HCT116 (cell line): Measurements from ENCODE around the gene PSMD5. TPM values are rescaled to one million over a fixed set of nuclear protein-coding genes. Genes with fewer than 3 reads are reported as not detected.

ENCODE experiments used
- ATAC-seq: fragments of 200-7000 bp; cut with Tn5 transposase; 2 replicates; pipeline ENCODE4 v1.9.1; 2020; ENCODE audit warnings: mild to moderate bottlenecking, moderate library complexity
- BruUV-seq: library from RNA; stranded (reverse); fragments of 400-500 nt; replicated peaks from 2 replicates; lab custom pipeline; 2021; lab: Mats Ljungman, UMichigan
- CTCF ChIA-PET: fragments of 300-600 bp; sonication (Branson Sonifier 250); formaldehyde crosslinking; loops from one replicate; lab custom pipeline; 2021; ENCODE audit warnings: antibody characterized with exemption; lab: Charles Lee
- POLR2A ChIA-PET: fragments of 300-600, 350-600 bp; sonication (Branson Sonifier 250); formaldehyde crosslinking; loops from one replicate; lab custom pipeline; 2021; ENCODE audit warnings: antibody characterized with exemption; lab: Charles Lee
- RAD21 ChIA-PET, 2 experiments: fragments of 300-600 bp; sonication (Branson Sonifier 250); formaldehyde crosslinking; loops; one replicate each; lab custom pipeline; 2023; ENCODE audit warnings: low total read pairs in 2 of 2; ENCODE audit not compliant: uncharacterized antibody in 2 of 2, unreplicated experiment in 2 of 2, low non-redundant PET in 1 of 2; lab: Charles Lee
- DNase-seq: peaks from one replicate; pipeline ENCODE4 v3.0.0-alpha.2; 2010; ENCODE audit warnings: low read depth, low spot score
- H2AFZ ChIP-seq: fragments of 200-600 bp; shearing (Covaris generic), sonication (generic); 2 replicates; pipeline ENCODE4 v1.6.1; 2017; ENCODE audit warnings: low read depth, mixed run types, mixed read lengths, antibody characterized with exemption, low read length; ENCODE audit not compliant: poor library complexity, severe bottlenecking
- H3K27ac ChIP-seq: 2 replicates; pipeline ENCODE4 v1.5.1; 2012; ENCODE audit warnings: low read depth, low read length
- H3K27me3 ChIP-seq: fragments of 200-600 bp; sonication (generic); 2 replicates; pipeline ENCODE4 v1.6.1; 2016; ENCODE audit warnings: mixed run types, low read length, mixed read lengths; ENCODE audit not compliant: insufficient read depth
- H3K36me3 ChIP-seq, 2 experiments: fragments of 200-500 bp in 1 of 2; fragments of 200-600 bp in 1 of 2; sonication (Bioruptor generic) in 1 of 2; sonication (generic) in 1 of 2; 2 replicates each; pipeline versions ENCODE4 v1.5.1 to v1.6.1; 2014 to 2016; ENCODE audit warnings: low read length in 2 of 2, inconsistent platforms in 1 of 2, mixed read lengths in 1 of 2, mixed run types in 1 of 2; ENCODE audit not compliant: insufficient read depth in 2 of 2, control insufficient read depth in 1 of 2
- H3K4me1 ChIP-seq, 2 experiments: fragments of 200-600 bp in 1 of 2; sonication (generic) in 1 of 2; 2 replicates each; pipeline versions ENCODE4 v1.5.1 to v1.6.1; 2012 to 2017; ENCODE audit warnings: low read length in 2 of 2, inconsistent platforms in 1 of 2, mild to moderate bottlenecking in 1 of 2, mixed read lengths in 1 of 2, mixed run types in 1 of 2, moderate library complexity in 1 of 2; ENCODE audit not compliant: insufficient read depth in 2 of 2, control insufficient read depth in 1 of 2
- H3K4me2 ChIP-seq: fragments of 200-600 bp; sonication (generic); 2 replicates; pipeline ENCODE4 v1.6.1; 2017; ENCODE audit warnings: mixed run types, low read length, mixed read lengths
- H3K4me3 ChIP-seq, 2 experiments: fragments of 200-600 bp in 1 of 2; sonication (generic) in 1 of 2; replicated peaks in 1 of 2; 2 replicates each; pipeline ENCODE4 v1.5.1; 2011 to 2016; ENCODE audit warnings: low read length in 2 of 2, control low read depth in 1 of 2, low read depth in 1 of 2, mild to moderate bottlenecking in 1 of 2, mixed read lengths in 1 of 2, mixed run types in 1 of 2
- H3K79me2 ChIP-seq: fragments of 200-600 bp; sonication (generic); 2 replicates; pipeline ENCODE4 v1.6.1; 2017; ENCODE audit warnings: mild to moderate bottlenecking, mixed run types, low read length, moderate library complexity, mixed read lengths; ENCODE audit not compliant: insufficient read depth
- H3K9ac ChIP-seq: fragments of 200-600 bp; sonication (generic); 2 replicates; pipeline ENCODE4 v1.6.1; 2016; ENCODE audit warnings: low read length, mixed read lengths
- H3K9me2 ChIP-seq: fragments of 200-600 bp; sonication (generic), shearing (Covaris generic); 2 replicates; pipeline ENCODE4 v1.6.1; 2017; ENCODE audit warnings: mixed run types, mild to moderate bottlenecking, moderate library complexity; ENCODE audit not compliant: insufficient read depth
- H3K9me3 ChIP-seq, 2 experiments: fragments of 200-500 bp in 1 of 2; fragments of 200-600 bp in 1 of 2; sonication (Bioruptor generic) in 1 of 2; sonication (generic) in 1 of 2; 2 replicates each; pipeline ENCODE4 v1.6.1; 2014 to 2017; ENCODE audit warnings: low read length in 2 of 2, mixed read lengths in 2 of 2, inconsistent platforms in 1 of 2, low read depth in 1 of 2, mild to moderate bottlenecking in 1 of 2, mixed run types in 1 of 2, moderate library complexity in 1 of 2; ENCODE audit not compliant: control insufficient read depth in 1 of 2, insufficient read depth in 1 of 2
- H4K20me1 ChIP-seq: fragments of 200-600 bp; sonication (generic), shearing (Covaris generic); 2 replicates; pipeline ENCODE4 v1.6.1; 2017; ENCODE audit warnings: mixed run types, mild to moderate bottlenecking, moderate library complexity; ENCODE audit not compliant: insufficient read depth
- CBX3 ChIP-seq: IDR thresholded peaks from 2 replicates; pipeline ENCODE4 v1.6.1; 2012; ENCODE audit warnings: low read depth
- EGR1 ChIP-seq: IDR thresholded peaks from 2 replicates; pipeline ENCODE4 v1.6.1; 2012; ENCODE audit warnings: low read depth
- ELF1 ChIP-seq: IDR thresholded peaks from 2 replicates; pipeline ENCODE4 v1.6.1; 2012; ENCODE audit warnings: low read depth, borderline replicate concordance
- EZH2phosphoT487 ChIP-seq: fragments of 200-600 bp; IDR thresholded peaks from 2 replicates; pipeline ENCODE4 v1.6.1; 2018; ENCODE audit warnings: antibody characterized with exemption, borderline replicate concordance
- POLR2A ChIP-seq: IDR thresholded peaks from 2 replicates; pipeline ENCODE4 v1.7.0; 2011; ENCODE audit warnings: borderline replicate concordance; ENCODE audit not compliant: insufficient read depth, insufficient read length; ENCODE audit errors: extremely low read depth
- intact Hi-C: fragments of 100-400 bp; cut with micrococcal nuclease; formaldehyde crosslinking; loops from 2 replicates; pipeline ENCODE4 v1.10.0; 2022
- total RNA-seq: library from RNA; stranded (reverse); gene quantifications from one replicate; pipeline ENCODE4 v1.2.1, GENCODE V29; 2021; ENCODE audit not compliant: unreplicated experiment
- TF ChIP-seq, protein P1 (sequence below): IDR thresholded peaks from 2 replicates; pipeline ENCODE4 v1.6.1; 2012
- TF ChIP-seq, protein P2 (sequence below): IDR thresholded peaks from 2 replicates; pipeline ENCODE4 v1.6.1; 2011; ENCODE audit warnings: mild to moderate bottlenecking, low read length, moderate library complexity; ENCODE audit not compliant: insufficient replicate concordance; ENCODE audit errors: extremely low read depth
- TF ChIP-seq, protein P3 (sequence below): IDR thresholded peaks from 2 replicates; pipeline ENCODE4 v1.6.1; 2012; ENCODE audit warnings: low read depth

The PSMD5 gene
- total RNA-seq, 1 experiment from 2014 or later: 64.3 TPM

DNA sequence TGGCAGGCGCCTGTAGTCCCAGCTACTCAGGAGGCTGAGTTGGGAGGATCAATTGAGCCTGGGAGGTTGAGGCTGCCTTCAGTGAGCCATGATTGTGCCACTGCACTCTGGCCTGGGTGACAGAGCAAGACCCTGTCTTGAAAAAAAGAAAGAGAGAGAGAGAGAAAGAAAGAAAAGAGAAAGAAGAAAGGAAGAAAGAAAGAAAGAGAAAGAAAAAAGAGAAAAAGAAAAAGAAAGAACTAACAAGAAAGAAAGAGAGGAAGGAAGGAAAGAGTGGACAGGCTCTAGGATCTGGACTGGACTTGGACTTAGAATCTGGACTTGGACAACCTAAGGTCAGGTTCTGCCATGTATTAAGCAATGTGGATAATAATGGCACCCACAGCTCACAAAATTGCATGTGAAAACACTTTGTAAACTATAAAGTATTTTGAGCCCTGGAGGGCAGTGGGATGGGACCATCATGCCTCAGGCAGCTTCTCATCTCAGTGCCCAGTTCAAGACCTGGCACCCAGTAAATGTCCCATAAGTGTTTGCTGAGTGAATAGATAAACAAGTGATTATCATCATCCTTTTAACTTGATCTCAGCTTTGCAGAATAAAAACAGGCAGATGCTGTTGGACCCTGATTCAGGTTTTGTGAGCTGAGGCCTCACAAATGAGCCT lies 47.0 kb upstream of the PSMD5 start:
- BruUV-seq: no TSS peak
- H3K27ac ChIP-seq: no peak overlapping the region
- TF ChIP-seq CBX3: no peak
- H3K27me3 ChIP-seq: no peaks in the 10 kb centered on the region
- ChIA-PET RAD21 (no interaction called here), POLR2A (no interaction called here), CTCF (no interaction called here)
- no peaks in the 10 kb centered on the region for H3K9me2 ChIP-seq
- no peaks in the 10 kb centered on the region for H3K9me3 ChIP-seq
- no peak overlapping the region for H3K9ac ChIP-seq
- H3K79me2 ChIP-seq: no peaks in the 10 kb centered on the region
- intact Hi-C loops: no loop called here
- DNase-seq (no peak), ATAC-seq (no peak)
- H4K20me1 ChIP-seq: no peaks in the 10 kb centered on the region
- H3K36me3 ChIP-seq: no peaks in the 10 kb centered on the region
- H3K4me3 ChIP-seq: no peak overlapping the region
- no peak overlapping the region for H3K4me2 ChIP-seq
- H2AFZ ChIP-seq: no peak overlapping the region
- peaks cover 0 to 9% of the 10 kb centered on the region in 2 experiments; a peak in 1 of 4 replicates for H3K4me1 ChIP-seq

DNA sequence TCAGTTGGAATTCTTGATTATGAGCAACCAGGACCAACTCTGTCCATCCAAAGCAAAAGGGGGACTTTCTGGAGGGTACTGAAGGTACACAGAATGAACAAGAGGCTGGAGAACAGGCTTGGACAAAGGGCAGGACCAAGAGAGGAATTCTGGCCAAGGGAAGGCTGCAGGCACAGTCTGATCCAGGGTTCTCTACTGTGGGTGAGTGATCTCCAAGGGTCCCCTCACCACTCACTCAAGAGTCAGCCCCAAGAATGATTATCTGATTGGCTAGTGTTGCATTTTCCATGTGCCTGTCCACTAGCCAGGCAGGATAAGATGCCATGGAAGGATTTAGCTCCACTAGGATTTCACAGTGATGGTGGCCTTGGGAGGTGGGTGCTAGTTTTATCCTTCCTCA lies 45.9 kb upstream of the PSMD5 start:
- ATAC-seq (no peak), DNase-seq (no peak)
- peaks cover 2 to 12% of the 10 kb centered on the region in 2 experiments; a peak in 2 of 4 replicates for H3K4me1 ChIP-seq
- intact Hi-C loops: no loop called here
- no peaks in the 10 kb centered on the region for H4K20me1 ChIP-seq
- no peaks in the 10 kb centered on the region for H3K79me2 ChIP-seq
- H3K36me3 ChIP-seq: no peaks in the 10 kb centered on the region
- H3K9me2 ChIP-seq: no peaks in the 10 kb centered on the region
- TF ChIP-seq, protein P1, sequence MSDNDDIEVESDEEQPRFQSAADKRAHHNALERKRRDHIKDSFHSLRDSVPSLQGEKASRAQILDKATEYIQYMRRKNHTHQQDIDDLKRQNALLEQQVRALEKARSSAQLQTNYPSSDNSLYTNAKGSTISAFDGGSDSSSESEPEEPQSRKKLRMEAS: no peak
- TF ChIP-seq EGR1 (no peak), POLR2A (no peak), ELF1 (no peak), EZH2phosphoT487 (no peak)
- TF ChIP-seq, protein P2, sequence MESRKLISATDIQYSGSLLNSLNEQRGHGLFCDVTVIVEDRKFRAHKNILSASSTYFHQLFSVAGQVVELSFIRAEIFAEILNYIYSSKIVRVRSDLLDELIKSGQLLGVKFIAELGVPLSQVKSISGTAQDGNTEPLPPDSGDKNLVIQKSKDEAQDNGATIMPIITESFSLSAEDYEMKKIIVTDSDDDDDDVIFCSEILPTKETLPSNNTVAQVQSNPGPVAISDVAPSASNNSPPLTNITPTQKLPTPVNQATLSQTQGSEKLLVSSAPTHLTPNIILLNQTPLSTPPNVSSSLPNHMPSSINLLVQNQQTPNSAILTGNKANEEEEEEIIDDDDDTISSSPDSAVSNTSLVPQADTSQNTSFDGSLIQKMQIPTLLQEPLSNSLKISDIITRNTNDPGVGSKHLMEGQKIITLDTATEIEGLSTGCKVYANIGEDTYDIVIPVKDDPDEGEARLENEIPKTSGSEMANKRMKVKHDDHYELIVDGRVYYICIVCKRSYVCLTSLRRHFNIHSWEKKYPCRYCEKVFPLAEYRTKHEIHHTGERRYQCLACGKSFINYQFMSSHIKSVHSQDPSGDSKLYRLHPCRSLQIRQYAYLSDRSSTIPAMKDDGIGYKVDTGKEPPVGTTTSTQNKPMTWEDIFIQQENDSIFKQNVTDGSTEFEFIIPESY: no peak
- TF ChIP-seq, protein P3, sequence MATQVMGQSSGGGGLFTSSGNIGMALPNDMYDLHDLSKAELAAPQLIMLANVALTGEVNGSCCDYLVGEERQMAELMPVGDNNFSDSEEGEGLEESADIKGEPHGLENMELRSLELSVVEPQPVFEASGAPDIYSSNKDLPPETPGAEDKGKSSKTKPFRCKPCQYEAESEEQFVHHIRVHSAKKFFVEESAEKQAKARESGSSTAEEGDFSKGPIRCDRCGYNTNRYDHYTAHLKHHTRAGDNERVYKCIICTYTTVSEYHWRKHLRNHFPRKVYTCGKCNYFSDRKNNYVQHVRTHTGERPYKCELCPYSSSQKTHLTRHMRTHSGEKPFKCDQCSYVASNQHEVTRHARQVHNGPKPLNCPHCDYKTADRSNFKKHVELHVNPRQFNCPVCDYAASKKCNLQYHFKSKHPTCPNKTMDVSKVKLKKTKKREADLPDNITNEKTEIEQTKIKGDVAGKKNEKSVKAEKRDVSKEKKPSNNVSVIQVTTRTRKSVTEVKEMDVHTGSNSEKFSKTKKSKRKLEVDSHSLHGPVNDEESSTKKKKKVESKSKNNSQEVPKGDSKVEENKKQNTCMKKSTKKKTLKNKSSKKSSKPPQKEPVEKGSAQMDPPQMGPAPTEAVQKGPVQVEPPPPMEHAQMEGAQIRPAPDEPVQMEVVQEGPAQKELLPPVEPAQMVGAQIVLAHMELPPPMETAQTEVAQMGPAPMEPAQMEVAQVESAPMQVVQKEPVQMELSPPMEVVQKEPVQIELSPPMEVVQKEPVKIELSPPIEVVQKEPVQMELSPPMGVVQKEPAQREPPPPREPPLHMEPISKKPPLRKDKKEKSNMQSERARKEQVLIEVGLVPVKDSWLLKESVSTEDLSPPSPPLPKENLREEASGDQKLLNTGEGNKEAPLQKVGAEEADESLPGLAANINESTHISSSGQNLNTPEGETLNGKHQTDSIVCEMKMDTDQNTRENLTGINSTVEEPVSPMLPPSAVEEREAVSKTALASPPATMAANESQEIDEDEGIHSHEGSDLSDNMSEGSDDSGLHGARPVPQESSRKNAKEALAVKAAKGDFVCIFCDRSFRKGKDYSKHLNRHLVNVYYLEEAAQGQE: no peak
- H3K4me2 ChIP-seq: no peak overlapping the region
- CTCF ChIA-PET: no interaction called here
- POLR2A ChIA-PET: no interaction called here
- H2AFZ ChIP-seq: no peak overlapping the region
- no TSS peak for BruUV-seq
- no peaks in the 10 kb centered on the region for H3K9me3 ChIP-seq
- RAD21 ChIA-PET: no interaction called here
- H3K27ac ChIP-seq: no peak overlapping the region
- H3K4me3 ChIP-seq: no peak overlapping the region
- H3K27me3 ChIP-seq: no peaks in the 10 kb centered on the region
- H3K9ac ChIP-seq: no peak overlapping the region
